HepG2 (cell line): Measurements from ENCODE around the gene ALCAM. TPM values are rescaled to one million over a fixed set of nuclear protein-coding genes. Genes with fewer than 3 reads are reported as not detected.

Experiments
- ARNTL ChIP-seq: sonication (generic); formaldehyde crosslinking; IDR thresholded peaks from 2 replicates; pipeline ENCODE4 v1.4.0; 2020; ENCODE audit warnings: mild to moderate bottlenecking, missing genetic modification reagents
- IKZF1 ChIP-seq: fragments of 450-650 bp; IDR thresholded peaks from 2 replicates; pipeline ENCODE4 v1.7.1; 2016
- MEF2D ChIP-seq: sonication (generic); formaldehyde crosslinking; IDR thresholded peaks from 2 replicates; pipeline ENCODE4 v1.5.1; 2020; ENCODE audit warnings: mild to moderate bottlenecking, missing genetic modification reagents
- NFIB ChIP-seq: sonication (generic); formaldehyde crosslinking; IDR thresholded peaks from 2 replicates; pipeline ENCODE4 v1.9.0; 2021; ENCODE audit warnings: missing genetic modification reagents, mild to moderate bottlenecking, borderline replicate concordance
- NFYB ChIP-seq: sonication (generic); formaldehyde crosslinking; IDR thresholded peaks from 2 replicates; pipeline ENCODE4 v1.4.0; 2020; ENCODE audit warnings: missing genetic modification reagents
- RORA ChIP-seq: sonication (generic); formaldehyde crosslinking; IDR thresholded peaks from 2 replicates; pipeline ENCODE4 v1.5.0; 2020; ENCODE audit warnings: mild to moderate bottlenecking, missing genetic modification reagents, moderate library complexity
- SCMH1 ChIP-seq: sonication (generic); formaldehyde crosslinking; IDR thresholded peaks from 2 replicates; pipeline ENCODE4 v1.9.0; 2021; ENCODE audit warnings: missing genetic modification reagents, mild to moderate bottlenecking, borderline replicate concordance
- ZNF354B ChIP-seq: sonication (generic); formaldehyde crosslinking; IDR thresholded peaks from 2 replicates; pipeline ENCODE4 v1.8.0; 2022; ENCODE audit warnings: mild to moderate bottlenecking, missing genetic modification reagents
- ZNF556 ChIP-seq: sonication (generic); formaldehyde crosslinking; IDR thresholded peaks from 2 replicates; pipeline ENCODE4 v1.4.0; 2020; ENCODE audit warnings: mild to moderate bottlenecking, missing genetic modification reagents, borderline replicate concordance
- ZNF574 ChIP-seq: sonication (generic); formaldehyde crosslinking; IDR thresholded peaks from 2 replicates; pipeline ENCODE4 v1.4.0; 2020; ENCODE audit warnings: missing genetic modification reagents
- ZNF644 ChIP-seq: IDR thresholded peaks from 2 replicates; pipeline ENCODE4 v1.6.1; 2016; ENCODE audit warnings: low read depth
- polyA plus RNA-seq, 8 experiments: library from polyadenylated mRNA; depleted of rRNA in 3 of 8; stranded (reverse) in 7 of 8; unstranded in 1 of 8; fragments of >200 nt; fragmentation: Illumina TruSeq in 4 of 8; extraction: Trizol in 4 of 8; gene quantifications; 2 replicates each; pipeline versions ENCODE4 v1.2.1 to v1.2.3, GENCODE V29; 2011 to 2016; ENCODE audit warnings: low read depth in 4 of 8, missing spikeins in 1 of 8, mixed read lengths in 1 of 8; ENCODE audit not compliant: insufficient read depth in 1 of 8
- total RNA-seq, 5 experiments: library from RNA; depleted of rRNA; stranded (reverse); fragments of >200 nt; fragmentation: Illumina TruSeq; extraction: Trizol; gene quantifications; 2 replicates each; pipeline ENCODE4 v1.2.3, GENCODE V29; 2016; ENCODE audit warnings: low read depth in 1 of 5
- TF ChIP-seq, protein P1 (sequence below): IDR thresholded peaks from 2 replicates; pipeline ENCODE4 v1.4.0; 2020; ENCODE audit warnings: mild to moderate bottlenecking, missing genetic modification reagents
- TF ChIP-seq, protein P2 (sequence below): IDR thresholded peaks from 2 replicates; pipeline ENCODE4 v1.6.1; 2012; ENCODE audit warnings: low read length, improper control_type of control experiment
- TF ChIP-seq, protein P3 (sequence below): sonication (generic); formaldehyde crosslinking; IDR thresholded peaks from 2 replicates; pipeline ENCODE4 v1.4.0; 2020; ENCODE audit warnings: missing genetic modification reagents

Gene ALCAM
- total and polyA plus RNA-seq, 2 of the 13 experiments (the other 11 are each of a cell fraction or from before 2014, with no cell fraction given), result 26.0 to 33.1 TPM

DNA sequence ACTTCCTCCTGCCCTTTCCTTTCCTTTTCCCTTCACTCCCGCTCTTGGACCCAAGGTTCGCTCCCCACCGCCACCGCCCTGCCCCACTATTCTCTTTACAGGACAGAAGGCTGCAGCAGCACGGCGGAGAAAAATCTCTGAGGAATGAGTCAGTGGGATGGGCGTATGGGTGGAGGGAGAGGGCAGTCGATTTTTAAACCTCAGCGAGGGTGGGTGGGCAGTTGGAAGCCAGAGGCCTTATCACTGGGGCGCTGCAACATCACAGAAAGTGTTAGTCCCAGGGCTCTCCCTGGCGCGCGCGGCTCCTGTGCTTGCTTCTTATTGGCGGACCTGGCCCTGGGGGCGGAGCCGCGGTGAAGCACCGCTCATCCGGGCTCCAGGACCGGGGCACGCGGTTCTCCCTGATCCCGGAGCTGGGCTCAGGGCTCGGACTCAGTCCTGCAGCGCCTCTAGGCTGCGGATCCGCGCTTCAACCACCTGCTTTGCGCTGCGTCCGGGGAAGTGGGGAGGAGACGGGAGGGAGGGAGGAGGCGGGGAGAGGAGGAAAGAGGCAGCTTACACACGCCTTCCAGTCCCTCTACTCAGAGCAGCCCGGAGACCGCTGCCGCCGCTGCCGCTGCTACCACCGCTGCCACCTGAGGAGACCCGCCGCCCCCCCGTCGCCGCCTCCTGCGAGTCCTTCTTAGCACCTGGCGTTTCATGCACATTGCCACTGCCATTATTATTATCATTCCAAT, at the start of gene ALCAM (continued):
- TF ChIP-seq ZNF574 (CRISPR knock-in tag) (peak; percentile 79; the same call in 1 of the 2 replicates), RORA (CRISPR knock-in tag) (no peak), NFIB (no peak), ZNF354B (CRISPR knock-in tag) (no peak; the same call in 1 of the 2 replicates), ZNF644 (CRISPR knock-in tag) (no peak), SCMH1 (CRISPR knock-in tag) (no peak), ARNTL (CRISPR knock-in tag) (peak; percentile 88), NFYB (CRISPR knock-in tag) (peak; percentile 73), MEF2D (peak; percentile 71; the same call in 1 of the 2 replicates), IKZF1 (no peak), ZNF556 (CRISPR knock-in tag) (no peak)
- TF ChIP-seq, protein P1, sequence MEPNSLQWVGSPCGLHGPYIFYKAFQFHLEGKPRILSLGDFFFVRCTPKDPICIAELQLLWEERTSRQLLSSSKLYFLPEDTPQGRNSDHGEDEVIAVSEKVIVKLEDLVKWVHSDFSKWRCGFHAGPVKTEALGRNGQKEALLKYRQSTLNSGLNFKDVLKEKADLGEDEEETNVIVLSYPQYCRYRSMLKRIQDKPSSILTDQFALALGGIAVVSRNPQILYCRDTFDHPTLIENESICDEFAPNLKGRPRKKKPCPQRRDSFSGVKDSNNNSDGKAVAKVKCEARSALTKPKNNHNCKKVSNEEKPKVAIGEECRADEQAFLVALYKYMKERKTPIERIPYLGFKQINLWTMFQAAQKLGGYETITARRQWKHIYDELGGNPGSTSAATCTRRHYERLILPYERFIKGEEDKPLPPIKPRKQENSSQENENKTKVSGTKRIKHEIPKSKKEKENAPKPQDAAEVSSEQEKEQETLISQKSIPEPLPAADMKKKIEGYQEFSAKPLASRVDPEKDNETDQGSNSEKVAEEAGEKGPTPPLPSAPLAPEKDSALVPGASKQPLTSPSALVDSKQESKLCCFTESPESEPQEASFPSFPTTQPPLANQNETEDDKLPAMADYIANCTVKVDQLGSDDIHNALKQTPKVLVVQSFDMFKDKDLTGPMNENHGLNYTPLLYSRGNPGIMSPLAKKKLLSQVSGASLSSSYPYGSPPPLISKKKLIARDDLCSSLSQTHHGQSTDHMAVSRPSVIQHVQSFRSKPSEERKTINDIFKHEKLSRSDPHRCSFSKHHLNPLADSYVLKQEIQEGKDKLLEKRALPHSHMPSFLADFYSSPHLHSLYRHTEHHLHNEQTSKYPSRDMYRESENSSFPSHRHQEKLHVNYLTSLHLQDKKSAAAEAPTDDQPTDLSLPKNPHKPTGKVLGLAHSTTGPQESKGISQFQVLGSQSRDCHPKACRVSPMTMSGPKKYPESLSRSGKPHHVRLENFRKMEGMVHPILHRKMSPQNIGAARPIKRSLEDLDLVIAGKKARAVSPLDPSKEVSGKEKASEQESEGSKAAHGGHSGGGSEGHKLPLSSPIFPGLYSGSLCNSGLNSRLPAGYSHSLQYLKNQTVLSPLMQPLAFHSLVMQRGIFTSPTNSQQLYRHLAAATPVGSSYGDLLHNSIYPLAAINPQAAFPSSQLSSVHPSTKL, result peak; percentile 45; the same call in 1 of the 2 replicates
- TF ChIP-seq, protein P2, sequence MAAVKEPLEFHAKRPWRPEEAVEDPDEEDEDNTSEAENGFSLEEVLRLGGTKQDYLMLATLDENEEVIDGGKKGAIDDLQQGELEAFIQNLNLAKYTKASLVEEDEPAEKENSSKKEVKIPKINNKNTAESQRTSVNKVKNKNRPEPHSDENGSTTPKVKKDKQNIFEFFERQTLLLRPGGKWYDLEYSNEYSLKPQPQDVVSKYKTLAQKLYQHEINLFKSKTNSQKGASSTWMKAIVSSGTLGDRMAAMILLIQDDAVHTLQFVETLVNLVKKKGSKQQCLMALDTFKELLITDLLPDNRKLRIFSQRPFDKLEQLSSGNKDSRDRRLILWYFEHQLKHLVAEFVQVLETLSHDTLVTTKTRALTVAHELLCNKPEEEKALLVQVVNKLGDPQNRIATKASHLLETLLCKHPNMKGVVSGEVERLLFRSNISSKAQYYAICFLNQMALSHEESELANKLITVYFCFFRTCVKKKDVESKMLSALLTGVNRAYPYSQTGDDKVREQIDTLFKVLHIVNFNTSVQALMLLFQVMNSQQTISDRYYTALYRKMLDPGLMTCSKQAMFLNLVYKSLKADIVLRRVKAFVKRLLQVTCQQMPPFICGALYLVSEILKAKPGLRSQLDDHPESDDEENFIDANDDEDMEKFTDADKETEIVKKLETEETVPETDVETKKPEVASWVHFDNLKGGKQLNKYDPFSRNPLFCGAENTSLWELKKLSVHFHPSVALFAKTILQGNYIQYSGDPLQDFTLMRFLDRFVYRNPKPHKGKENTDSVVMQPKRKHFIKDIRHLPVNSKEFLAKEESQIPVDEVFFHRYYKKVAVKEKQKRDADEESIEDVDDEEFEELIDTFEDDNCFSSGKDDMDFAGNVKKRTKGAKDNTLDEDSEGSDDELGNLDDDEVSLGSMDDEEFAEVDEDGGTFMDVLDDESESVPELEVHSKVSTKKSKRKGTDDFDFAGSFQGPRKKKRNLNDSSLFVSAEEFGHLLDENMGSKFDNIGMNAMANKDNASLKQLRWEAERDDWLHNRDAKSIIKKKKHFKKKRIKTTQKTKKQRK, result no peak
- TF ChIP-seq, protein P3, sequence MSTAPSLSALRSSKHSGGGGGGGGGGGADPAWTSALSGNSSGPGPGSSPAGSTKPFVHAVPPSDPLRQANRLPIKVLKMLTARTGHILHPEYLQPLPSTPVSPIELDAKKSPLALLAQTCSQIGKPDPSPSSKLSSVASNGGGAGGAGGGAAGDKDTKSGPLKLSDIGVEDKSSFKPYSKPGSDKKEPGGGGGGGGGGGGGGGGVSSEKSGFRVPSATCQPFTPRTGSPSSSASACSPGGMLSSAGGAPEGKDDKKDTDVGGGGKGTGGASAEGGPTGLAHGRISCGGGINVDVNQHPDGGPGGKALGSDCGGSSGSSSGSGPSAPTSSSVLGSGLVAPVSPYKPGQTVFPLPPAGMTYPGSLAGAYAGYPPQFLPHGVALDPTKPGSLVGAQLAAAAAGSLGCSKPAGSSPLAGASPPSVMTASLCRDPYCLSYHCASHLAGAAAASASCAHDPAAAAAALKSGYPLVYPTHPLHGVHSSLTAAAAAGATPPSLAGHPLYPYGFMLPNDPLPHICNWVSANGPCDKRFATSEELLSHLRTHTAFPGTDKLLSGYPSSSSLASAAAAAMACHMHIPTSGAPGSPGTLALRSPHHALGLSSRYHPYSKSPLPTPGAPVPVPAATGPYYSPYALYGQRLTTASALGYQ (CRISPR knock-in tag), result peak; percentile 13; the same call in 1 of the 2 replicates
